Stimulated activated CD4-positive, alpha-beta T cell treated with anti-CD3 and anti-CD28 coated beads, Interleukin-4, amount 100 ng/mL, for 24 hours (primary cell): ENCODE measurements around the gene CBR3.

Experiments
- DNase-seq: peaks from one replicate; pipeline ENCODE4 v3.0.0-alpha.2; 2020

CBR3 gene

GRCh38 chr21:36156815-36157670, 22.2 kb downstream of the CBR3 start, which contains the start of gene DOP1B:
Gene DOP1B, plus strand, starts transcription at chr21:36156824. Its CDS starts 7,910 bp downstream, at chr21:36164734.
- DNase-seq, result peak; percentile 41

GRCh38 chr21:36159356-36159921, 24.6 kb downstream of the CBR3 start:
- no peak for DNase-seq

GRCh38 chr21:36160850-36161178, 25.9 kb downstream of the CBR3 start:
- no peak for DNase-seq

DNA sequence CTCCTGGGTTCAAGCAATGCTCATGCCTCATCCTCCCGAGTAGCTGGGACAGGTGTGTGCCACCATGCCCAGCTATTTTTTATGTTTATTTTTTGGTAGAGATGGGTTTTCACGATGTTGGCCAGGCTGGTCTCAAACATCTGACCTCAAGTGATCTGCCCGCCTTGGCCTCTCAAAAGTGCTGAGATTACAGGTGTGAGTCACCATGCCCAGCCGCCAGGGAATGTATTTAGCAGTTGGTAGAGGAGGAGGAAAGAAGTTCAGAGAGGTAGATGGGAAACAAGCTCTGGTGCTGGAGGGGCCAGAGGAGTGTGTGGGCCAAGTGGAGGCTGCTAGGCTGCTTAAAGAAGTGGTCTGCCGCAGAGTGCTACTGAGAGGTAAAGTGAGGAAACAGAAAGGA, 27.8 kb downstream of the CBR3 start:
- DNase-seq, result no peak

DNA sequence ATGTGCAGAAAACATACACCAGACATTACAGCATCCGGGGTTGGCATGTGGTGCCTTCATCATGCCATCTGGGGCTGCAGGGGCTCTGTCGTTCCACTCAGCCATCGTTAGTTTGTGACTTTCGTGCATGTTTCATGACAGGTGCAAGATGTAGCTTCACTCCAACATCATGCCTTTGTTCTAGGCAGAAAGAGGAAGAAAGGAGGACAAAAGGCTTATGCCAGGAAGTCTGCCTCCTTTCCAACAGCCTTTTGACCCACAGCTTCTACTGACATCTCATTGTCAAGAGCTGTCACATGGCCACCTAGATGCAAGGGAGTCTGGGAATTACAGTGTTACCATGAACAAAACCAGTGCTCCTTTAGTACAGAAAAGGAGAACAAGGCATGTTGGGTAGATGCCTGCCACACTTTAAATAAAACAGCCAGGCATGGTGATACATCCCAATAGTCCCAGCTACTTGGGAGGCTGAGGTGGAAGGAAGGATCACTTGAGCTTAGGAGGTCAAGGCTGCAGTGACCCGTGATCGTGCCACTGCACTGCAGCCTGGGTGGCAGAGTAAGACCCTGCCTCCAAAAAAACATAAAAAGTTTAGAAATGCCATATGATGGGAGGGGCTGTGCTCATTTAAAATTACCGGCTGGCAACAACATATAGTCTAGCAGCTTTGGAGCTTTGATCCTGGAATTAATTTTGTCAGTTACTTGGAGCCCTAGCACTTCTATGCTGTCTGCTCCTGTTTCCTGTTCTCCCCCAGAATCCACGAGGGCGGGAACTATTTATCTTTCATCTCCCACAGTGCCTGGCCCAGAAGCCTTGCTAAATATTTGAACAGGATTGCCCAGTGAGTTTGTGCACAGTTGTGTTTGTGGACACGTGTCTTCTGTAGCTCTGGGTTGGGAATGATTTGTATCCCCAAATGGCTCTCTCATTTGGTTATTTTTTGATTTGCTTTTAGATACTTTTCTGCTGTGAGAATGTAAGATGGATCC, 29.2 kb downstream of the CBR3 start:
- DNase-seq, result no peak

DNA sequence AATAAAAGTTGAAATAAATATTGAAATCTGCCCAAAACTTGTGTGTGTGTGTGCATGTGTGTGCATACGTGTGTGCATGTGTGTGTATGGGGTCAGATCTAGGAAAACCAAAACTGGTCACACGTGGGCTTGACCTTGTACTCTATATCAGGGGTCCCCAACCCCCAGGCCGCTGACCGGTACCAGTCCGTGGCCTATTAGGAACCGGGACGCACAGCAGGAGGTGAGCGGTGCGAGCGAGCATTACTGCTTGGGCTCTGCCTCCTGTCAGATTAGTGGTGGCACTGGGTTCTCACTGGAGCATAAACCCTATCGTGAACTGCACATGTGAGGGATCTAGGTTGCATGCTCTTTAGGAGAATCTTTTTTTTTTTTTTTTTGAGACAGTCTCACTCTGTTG, 30.5 kb downstream of the CBR3 start:
- no peak for DNase-seq

DNA sequence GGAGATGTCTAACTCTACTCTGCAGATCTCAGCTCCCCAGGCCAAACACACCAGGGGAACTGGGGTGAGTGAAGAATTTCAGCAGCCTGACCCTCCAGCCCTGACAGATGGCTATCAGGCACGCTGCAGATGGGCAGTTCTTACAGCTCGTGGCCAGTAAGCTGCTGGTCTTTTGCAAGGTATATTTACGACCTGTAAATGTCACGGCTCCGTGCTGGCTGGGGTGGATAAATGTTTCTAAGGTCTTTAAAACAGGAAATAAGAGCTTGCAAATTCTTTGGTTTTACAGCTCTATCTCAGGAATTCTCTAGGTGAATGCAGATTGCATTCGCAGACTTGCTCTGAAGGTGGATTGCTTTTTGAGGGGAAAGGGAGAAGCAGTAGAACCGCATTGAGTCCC, 31.8 kb downstream of the CBR3 start:
- no peak for DNase-seq

- no peak for DNase-seq
Observed at GRCh38 chr21:36167541-36167940, 32.7 kb downstream of the CBR3 start.

DNA sequence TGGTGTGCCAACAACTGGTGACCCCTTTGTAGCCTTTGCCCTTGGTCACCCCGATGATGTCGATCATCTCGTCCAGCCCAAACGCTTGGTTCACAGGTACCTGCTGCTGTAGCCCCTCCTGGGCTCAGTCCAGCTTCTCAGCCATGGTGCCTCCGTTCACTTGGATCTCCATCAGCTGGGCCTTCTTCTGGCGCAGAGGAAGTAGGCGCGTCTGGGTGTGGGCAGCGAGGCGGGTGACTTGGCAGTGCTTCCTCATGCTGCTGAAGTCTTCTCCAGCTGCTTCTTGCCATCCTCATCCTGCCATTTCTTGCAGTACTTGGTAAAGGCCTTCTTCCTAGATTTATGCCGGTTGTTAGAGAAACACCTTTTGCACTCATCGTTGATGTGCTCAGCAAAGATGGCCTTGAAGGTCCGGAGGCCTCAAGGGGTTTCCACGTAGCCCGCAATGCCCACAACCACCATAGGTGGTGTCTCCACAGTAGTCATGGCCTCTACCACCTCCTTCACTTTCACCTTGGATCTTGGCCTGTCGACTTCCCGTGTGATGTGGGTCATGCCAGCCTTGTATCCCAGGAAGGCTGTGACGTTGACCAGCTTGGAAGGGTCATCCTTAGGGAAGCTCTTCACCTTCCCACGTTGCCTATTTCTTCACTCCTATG, 34.7 kb downstream of the CBR3 start:
- no peak for DNase-seq

- no peak for DNase-seq
Observed at GRCh38 chr21:36170823-36171222, 35.9 kb downstream of the CBR3 start.

- no peak for DNase-seq
Observed at GRCh38 chr21:36171336-36171735, 36.5 kb downstream of the CBR3 start.

GRCh38 chr21:36171741-36172331, 37.0 kb downstream of the CBR3 start:
- no peak for DNase-seq

GRCh38 chr21:36174780-36175179, 39.9 kb downstream of the CBR3 start:
- DNase-seq, result no peak

DNA sequence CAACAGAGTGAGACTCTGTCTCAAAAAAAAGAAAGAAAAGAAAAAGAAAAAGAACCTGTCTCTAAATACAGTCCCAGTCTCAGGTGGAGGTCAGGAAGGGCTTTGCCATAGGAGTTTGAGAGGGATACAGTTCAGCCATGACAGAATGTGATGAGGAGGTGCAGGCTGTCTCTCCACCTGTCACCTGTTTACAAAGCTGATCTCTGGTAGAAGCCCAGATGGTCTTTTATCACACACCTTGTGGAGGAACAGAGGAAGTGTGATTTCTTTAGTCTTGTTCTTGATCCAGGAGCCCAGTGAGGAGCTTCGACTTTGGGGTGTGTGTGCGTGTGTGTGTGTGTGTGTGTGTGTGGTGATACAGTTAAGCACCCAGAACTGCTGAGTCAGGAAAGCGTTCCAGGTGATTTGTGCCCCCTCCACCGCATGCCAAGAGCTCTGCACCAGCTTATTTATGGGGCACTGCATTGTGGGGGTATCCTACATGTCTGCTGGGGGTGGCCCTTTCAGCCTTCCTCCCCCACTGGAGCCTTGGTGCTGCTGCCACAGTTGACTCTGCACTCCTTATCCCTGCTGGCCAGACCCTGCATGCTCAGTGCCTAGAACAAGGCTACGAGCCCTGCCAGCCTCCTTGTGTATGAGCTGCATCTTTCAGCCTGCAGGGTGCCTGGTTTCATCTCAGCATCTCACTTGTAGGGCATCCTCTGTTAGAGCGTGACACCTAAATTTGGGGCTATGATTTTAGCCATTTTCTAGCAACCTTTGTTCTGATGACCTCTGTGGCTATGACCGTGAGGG, 41.1 kb downstream of the CBR3 start:
- DNase-seq, result no peak

DNA sequence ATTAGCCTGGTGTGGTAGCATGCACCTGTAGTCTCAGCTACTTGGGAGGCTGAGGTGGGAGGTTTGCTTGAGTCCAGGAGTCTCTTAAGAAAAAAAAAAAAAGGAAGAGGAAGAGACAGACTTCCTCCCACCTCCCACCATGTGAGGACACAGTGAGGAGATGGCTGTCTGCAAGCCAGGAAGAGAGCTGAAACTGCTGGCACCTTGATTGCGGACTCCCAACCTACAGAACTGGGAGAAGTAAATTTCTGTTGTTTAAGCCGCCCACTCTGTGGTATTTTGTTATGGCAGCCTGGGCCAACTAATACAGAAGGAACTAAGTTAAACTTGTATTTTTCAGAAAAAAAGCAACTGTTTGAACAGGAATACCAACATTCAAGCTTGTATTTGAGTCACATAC, 43.5 kb downstream of the CBR3 start:
- no peak for DNase-seq

- DNase-seq, result no peak
Observed at GRCh38 chr21:36179145-36179544, 44.3 kb downstream of the CBR3 start.

GRCh38 chr21:36180963-36181362, 46.1 kb downstream of the CBR3 start:
- DNase-seq, result no peak

GRCh38 chr21:36183144-36183795, 48.4 kb downstream of the CBR3 start:
- no peak for DNase-seq

DNA sequence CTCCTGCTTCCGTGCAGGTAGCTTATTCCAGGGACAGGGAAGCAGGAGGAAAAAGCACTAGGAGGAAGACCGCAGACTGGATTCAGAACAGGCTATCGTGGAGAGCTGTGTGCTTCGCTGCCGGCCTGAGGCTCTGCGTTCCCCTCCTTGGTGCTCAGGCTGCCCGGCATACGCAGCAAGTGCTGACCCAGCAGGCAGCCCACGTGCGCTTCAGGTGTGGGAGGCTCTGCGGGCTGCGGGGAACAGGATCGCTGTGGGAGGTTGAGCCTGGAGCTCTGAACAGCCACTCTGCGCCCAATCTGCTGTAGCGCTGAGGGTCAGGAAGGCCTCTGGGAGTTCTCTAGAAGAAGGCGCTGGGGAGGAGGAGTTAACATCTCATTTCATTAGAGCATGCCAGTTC, 49.7 kb downstream of the CBR3 start:
- DNase-seq, result no peak

GRCh38 chr21:36185523-36185922, 50.6 kb downstream of the CBR3 start:
- DNase-seq, result no peak

DNA sequence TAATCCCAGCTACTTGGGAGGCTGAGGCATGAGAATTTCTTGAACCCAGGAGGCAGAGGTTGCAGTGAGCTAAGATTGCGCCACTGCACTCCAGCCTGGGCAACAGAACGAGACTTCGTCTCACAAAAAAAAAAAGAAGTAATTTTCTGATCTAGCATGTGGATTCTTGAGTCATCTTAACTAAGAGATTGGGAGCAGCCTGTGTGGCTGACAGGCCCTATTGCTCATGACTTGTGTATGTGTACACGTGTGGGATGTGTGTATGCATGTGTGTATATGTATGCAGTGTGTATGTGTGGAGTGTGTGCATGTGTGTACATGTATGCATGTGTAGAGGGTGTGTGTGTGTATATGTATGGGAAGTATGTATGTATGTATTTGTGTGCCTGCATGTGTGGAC, 51.2 kb downstream of the CBR3 start:
- no peak for DNase-seq
